Body of pancreas (tissue), 4 donors: ENCODE results near the gene TRPM3. TPM values are rescaled to one million over a fixed set of nuclear protein-coding genes. Genes with fewer than 3 reads are reported as not detected.
"Not testable (repeated sequence)": the region's sequence is repeated elsewhere in the genome, so short reads cannot be mapped to it uniquely, and the experiment has no call there.

Experiments used
- ATAC-seq: fragments of 150-250 bp; one replicate; pipeline ENCODE4 v1.9.1; 2016
- DNase-seq, 4 donors: peaks; one replicate each; pipeline ENCODE4 v3.0.0-alpha.2; 2019
- H3K27ac ChIP-seq, 4 donors: fragments of 200-600 bp; sonication (generic); 1 replicate in 3 of 4; 2 replicates in 1 of 4; pipeline versions ENCODE4 v1.5.1 to v1.6.1; 2016 to 2019; ENCODE audit warnings: mild to moderate bottlenecking in 1 of 4, mixed read lengths in 1 of 4, moderate library complexity in 1 of 4
- H3K27me3 ChIP-seq, 2 donors: fragments of 200-600 bp; sonication (generic); one replicate each; pipeline ENCODE4 v1.6.0; 2016; ENCODE audit warnings: mild to moderate bottlenecking in 1 of 2
- H3K36me3 ChIP-seq, 2 donors: fragments of 200-600 bp; sonication (generic); replicated peaks in 1 of 2; 2 replicates each; pipeline ENCODE4 v1.5.1; 2016; ENCODE audit warnings: low read depth in 2 of 2; ENCODE audit not compliant: insufficient read depth in 1 of 2
- H3K4me1 ChIP-seq: fragments of 200-600 bp; sonication (generic); one replicate; pipeline ENCODE4 v1.6.0; 2016
- H3K4me3 ChIP-seq, 2 donors: fragments of 200-600 bp; sonication (generic); 1 replicate in 1 of 2; 2 replicates in 1 of 2; pipeline ENCODE4 v1.5.1; 2016 to 2019
- H3K9me3 ChIP-seq, 3 donors: fragments of 200-600 bp; sonication (generic); 1 replicate in 2 of 3; 2 replicates in 1 of 3; pipeline ENCODE4 v1.5.1; 2016
- POLR2A ChIP-seq, 3 donors: fragments of 450-650 bp; IDR thresholded peaks; one replicate each; pipeline ENCODE4 v1.6.1; 2016; ENCODE audit warnings: antibody characterized with exemption in 3 of 3, mild to moderate bottlenecking in 2 of 3
- WGBS, 2 donors: methylation state at CpG; one replicate each; pipeline ENCODE4 v1.1.5; 2017; 5-methylcytosine and 5-hydroxymethylcytosine counted together
- intact Hi-C: fragments of 100-400 bp; cut with DNase I; formaldehyde crosslinking; loops from one replicate; pipeline ENCODE4 v1.15.1; 2023
- total RNA-seq, 2 donors: library from RNA; depleted of rRNA; stranded (reverse); fragments of >200 nt; gene quantifications; one replicate each; pipeline ENCODE4 v1.1.0, GENCODE V29; 2016
- TF ChIP-seq, protein P1 (sequence below), 7 experiments: fragments of 450-650 bp in 4 of 7; fragments of 200-600 bp in 3 of 7; sonication (generic) in 3 of 7; IDR thresholded peaks; one replicate each; pipeline ENCODE4 v1.5.1; 2016 to 2019; ENCODE audit warnings: antibody characterized with exemption in 7 of 7

TRPM3 gene
- total RNA-seq, 2 donors from 2014 or later, result 0.78 to 1.3 TPM

DNA sequence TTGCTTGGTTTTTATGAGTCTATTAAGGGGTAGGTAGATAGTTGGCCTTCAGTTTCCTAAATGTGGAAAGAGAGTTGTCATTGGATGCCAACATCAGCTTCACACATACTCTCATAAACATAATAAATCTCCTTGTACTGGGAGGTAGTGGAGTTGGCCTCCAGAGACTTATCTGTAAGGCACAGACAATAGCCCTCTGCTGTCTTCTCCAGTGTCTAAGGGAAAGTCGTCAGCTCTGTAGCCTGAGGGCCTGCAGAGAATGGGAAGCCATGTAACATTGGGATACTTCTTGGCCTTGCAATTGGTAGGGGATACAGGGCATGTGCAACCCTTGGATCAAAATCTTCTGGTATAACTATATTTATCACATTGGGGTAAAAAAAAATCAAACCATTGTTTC lies 375.1 kb downstream of the TRPM3 start:
- intact Hi-C loops, result no loop called here
- Histone ChIP-seq H3K4me1 (peaks cover 4% of the 10 kb centered on the region), H3K9me3 (no peaks in the 10 kb centered on the region), H3K4me3 (no peak overlapping the region), H3K27me3 (no peaks in the 10 kb centered on the region), H3K27ac (no peak overlapping the region), H3K36me3 (no peaks in the 10 kb centered on the region)
- 0 to 25% methylated on average over 1 of the region's 1 CpG for WGBS, 2 donors
- no peak for TF ChIP-seq POLR2A (IDR thresholded peaks at IDR 0.05)
- TF ChIP-seq, protein P1, sequence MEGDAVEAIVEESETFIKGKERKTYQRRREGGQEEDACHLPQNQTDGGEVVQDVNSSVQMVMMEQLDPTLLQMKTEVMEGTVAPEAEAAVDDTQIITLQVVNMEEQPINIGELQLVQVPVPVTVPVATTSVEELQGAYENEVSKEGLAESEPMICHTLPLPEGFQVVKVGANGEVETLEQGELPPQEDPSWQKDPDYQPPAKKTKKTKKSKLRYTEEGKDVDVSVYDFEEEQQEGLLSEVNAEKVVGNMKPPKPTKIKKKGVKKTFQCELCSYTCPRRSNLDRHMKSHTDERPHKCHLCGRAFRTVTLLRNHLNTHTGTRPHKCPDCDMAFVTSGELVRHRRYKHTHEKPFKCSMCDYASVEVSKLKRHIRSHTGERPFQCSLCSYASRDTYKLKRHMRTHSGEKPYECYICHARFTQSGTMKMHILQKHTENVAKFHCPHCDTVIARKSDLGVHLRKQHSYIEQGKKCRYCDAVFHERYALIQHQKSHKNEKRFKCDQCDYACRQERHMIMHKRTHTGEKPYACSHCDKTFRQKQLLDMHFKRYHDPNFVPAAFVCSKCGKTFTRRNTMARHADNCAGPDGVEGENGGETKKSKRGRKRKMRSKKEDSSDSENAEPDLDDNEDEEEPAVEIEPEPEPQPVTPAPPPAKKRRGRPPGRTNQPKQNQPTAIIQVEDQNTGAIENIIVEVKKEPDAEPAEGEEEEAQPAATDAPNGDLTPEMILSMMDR (IDR thresholded peaks at IDR 0.05), result no peak
- ATAC-seq (no peak), DNase-seq (no peak)

DNA sequence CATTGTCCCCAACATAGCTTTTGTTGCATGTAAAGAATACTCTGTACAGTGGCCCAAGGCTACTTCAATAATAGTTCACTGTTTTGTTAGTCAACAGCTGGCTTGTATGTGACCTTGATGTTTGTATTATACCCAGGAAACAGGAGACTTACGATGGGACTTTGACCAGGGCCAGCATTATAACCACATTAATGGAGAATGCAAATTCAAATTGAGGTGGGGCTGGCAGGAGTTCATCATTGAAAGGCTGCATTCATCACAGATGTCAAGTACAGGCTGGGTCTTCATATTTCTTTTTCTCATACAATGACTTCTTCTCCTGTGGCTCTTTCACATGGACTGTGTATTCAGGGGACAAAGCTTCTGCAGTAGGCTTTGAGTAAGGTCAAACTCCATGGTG lies 396.6 kb downstream of the TRPM3 start:
- no CpG with 5 or more reads among the region's 1 CpG for WGBS, 2 donors
- H3K27ac ChIP-seq, H3K36me3 ChIP-seq, intact Hi-C loops, H3K4me3 ChIP-seq, H3K4me1 ChIP-seq, ATAC-seq, H3K9me3 ChIP-seq, DNase-seq, H3K27me3 ChIP-seq: not testable (repeated sequence)

DNA sequence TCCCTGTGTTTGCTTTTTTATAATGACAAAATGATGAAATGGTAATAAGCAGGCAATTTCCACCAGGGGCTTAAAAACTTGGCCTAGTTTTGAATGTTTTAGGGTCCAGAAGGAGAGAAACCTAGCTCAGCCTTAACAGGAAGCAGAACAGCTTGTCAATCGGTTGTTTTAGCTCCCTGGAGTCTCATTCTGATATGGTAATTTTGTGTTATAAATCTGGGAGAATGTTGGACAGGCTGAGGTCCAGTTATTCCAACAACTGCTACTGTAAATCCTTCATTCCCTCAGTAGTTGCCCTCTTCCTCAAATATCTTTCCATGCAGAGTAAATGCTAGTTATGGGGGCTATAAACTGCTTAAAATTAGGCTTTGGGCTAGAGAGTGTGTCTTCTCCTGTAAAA lies 397.4 kb downstream of the TRPM3 start:
- DNase-seq, H3K4me3 ChIP-seq, H3K4me1 ChIP-seq, H3K27me3 ChIP-seq, ATAC-seq, H3K27ac ChIP-seq, intact Hi-C loops, H3K9me3 ChIP-seq, H3K36me3 ChIP-seq: not testable (repeated sequence)
- no CpG with 5 or more reads among the region's 1 CpG for WGBS, 2 donors

DNA sequence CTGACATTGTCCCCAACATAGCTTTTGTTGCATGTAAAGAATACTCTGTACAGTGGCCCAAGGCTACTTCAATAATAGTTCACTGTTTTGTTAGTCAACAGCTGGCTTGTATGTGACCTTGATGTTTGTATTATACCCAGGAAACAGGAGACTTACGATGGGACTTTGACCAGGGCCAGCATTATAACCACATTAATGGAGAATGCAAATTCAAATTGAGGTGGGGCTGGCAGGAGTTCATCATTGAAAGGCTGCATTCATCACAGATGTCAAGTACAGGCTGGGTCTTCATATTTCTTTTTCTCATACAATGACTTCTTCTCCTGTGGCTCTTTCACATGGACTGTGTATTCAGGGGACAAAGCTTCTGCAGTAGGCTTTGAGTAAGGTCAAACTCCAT lies 414.6 kb downstream of the TRPM3 start:
- H3K4me1 ChIP-seq, H3K4me3 ChIP-seq, H3K9me3 ChIP-seq, H3K27ac ChIP-seq, intact Hi-C loops, H3K36me3 ChIP-seq, DNase-seq, H3K27me3 ChIP-seq, ATAC-seq: not testable (repeated sequence)
- no CpG with 5 or more reads among the region's 1 CpG for WGBS, 2 donors

DNA sequence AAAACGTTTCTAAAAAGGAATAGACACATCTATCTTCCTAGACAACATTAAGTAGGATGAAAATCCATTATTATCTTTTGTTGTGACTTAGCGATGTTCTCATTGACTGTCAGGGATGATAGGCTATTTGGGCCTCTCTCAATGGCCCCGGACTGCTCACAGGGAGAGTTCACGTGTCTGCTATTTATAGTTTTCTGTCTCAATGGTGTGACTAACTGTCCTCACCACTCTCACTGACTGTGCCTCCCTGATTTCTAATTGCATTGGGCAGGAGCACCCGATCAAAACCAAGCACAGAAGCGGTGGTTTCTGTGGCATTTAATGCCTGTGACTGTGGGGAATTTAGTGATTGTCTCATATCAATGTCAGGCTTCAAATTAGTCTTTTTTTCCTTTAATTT lies 420.3 kb downstream of the TRPM3 start:
- intact Hi-C loops, result no loop called here

DNA sequence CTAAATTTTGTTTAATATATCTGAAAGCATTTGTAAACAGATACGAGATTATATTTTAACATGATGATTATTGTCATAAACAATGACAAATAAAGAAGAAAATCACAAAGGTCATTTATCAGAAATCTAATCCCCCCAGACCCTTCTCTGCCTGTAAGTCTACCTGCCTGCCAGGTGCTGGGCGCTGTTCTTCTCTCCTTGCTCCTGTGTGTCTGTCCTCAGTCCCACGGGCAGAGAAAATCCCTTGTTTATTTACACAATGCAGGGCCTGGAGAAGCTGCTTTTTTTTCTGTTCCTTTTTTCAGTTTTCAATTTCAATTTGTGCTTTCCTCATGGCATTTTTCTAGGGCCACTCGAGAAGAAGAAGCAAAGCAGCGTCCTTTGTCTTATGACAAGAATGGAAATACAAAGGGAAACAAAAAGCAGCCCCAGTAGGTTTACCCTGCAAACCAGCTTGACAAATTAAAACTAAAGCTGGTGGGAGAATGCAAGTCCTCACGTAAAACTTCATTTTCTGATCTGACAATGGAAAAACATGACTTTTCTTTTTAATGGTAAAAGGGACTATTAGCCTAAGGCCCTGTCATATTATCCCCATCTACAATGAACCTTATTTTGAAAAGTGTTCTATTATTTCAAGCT lies 424.6 kb downstream of the TRPM3 start:
- DNase-seq (no peak), ATAC-seq (no peak)
- H3K27ac ChIP-seq, result no peak overlapping the region
- no peaks in the 10 kb centered on the region for H3K36me3 ChIP-seq
- TF ChIP-seq POLR2A (IDR thresholded peaks at IDR 0.05), result no peak
- TF ChIP-seq, protein P1 (IDR thresholded peaks at IDR 0.05), result no peak
- no peaks in the 10 kb centered on the region for H3K9me3 ChIP-seq
- 46 to 60% methylated on average over 6 of the region's 6 CpGs for WGBS, 2 donors
- H3K4me1 ChIP-seq, result no peaks in the 10 kb centered on the region
- no peak overlapping the region for H3K4me3 ChIP-seq
- H3K27me3 ChIP-seq, result no peaks in the 10 kb centered on the region
- intact Hi-C loops, result no loop called here

More for the DNA sequence above, 420.3 kb downstream of the TRPM3 start:
- H3K36me3 ChIP-seq, result no peaks in the 10 kb centered on the region
- H3K27ac ChIP-seq, result no peak overlapping the region
- no peak for TF ChIP-seq POLR2A (IDR thresholded peaks at IDR 0.05)
- TF ChIP-seq, protein P1 (IDR thresholded peaks at IDR 0.05), result no peak
- no peak overlapping the region for H3K4me3 ChIP-seq
- no peaks in the 10 kb centered on the region for H3K4me1 ChIP-seq
- ATAC-seq (no peak), DNase-seq (no peak)
- no peaks in the 10 kb centered on the region for H3K27me3 ChIP-seq
- H3K9me3 ChIP-seq, result no peaks in the 10 kb centered on the region
- 58 to 71% methylated on average over 6 of the region's 6 CpGs for WGBS, 2 donors
